Retinal pigment epithelial cell (primary cell): ENCODE results near the gene MTPN.

Source experiments
- DNase-seq: peaks from one replicate; pipeline ENCODE4 v3.0.0-alpha.2; 2010; ENCODE audit warnings: low read depth
- H3K4me3 ChIP-seq: 2 replicates; pipeline ENCODE4 v1.5.1; 2011; ENCODE audit warnings: mild to moderate bottlenecking, low read length, control low read depth, moderate library complexity
- TF ChIP-seq, protein P1 (sequence below): conservative IDR thresholded peaks from 2 replicates; pipeline ENCODE4 v1.5.1; 2011; ENCODE audit warnings: low read depth, low read length, control low read depth, inconsistent platforms

Gene MTPN

GRCh38 chr7:135977007-135977741, at the start of gene MTPN:
Gene MTPN, minus strand, starts transcription at chr7:135977359. Its CDS starts 259 bp downstream, at chr7:135977100.
- peak; percentile 83 for DNase-seq
- H3K4me3 ChIP-seq, result peak within 1 kb of the TSS; percentile 97
- TF ChIP-seq, protein P1, sequence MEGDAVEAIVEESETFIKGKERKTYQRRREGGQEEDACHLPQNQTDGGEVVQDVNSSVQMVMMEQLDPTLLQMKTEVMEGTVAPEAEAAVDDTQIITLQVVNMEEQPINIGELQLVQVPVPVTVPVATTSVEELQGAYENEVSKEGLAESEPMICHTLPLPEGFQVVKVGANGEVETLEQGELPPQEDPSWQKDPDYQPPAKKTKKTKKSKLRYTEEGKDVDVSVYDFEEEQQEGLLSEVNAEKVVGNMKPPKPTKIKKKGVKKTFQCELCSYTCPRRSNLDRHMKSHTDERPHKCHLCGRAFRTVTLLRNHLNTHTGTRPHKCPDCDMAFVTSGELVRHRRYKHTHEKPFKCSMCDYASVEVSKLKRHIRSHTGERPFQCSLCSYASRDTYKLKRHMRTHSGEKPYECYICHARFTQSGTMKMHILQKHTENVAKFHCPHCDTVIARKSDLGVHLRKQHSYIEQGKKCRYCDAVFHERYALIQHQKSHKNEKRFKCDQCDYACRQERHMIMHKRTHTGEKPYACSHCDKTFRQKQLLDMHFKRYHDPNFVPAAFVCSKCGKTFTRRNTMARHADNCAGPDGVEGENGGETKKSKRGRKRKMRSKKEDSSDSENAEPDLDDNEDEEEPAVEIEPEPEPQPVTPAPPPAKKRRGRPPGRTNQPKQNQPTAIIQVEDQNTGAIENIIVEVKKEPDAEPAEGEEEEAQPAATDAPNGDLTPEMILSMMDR, result no peak

GRCh38 chr7:136026209-136026608, 49.0 kb upstream of the MTPN start:
- TF ChIP-seq, protein P1, result no peak
- DNase-seq, result no peak
- no peak overlapping the region for H3K4me3 ChIP-seq

DNA sequence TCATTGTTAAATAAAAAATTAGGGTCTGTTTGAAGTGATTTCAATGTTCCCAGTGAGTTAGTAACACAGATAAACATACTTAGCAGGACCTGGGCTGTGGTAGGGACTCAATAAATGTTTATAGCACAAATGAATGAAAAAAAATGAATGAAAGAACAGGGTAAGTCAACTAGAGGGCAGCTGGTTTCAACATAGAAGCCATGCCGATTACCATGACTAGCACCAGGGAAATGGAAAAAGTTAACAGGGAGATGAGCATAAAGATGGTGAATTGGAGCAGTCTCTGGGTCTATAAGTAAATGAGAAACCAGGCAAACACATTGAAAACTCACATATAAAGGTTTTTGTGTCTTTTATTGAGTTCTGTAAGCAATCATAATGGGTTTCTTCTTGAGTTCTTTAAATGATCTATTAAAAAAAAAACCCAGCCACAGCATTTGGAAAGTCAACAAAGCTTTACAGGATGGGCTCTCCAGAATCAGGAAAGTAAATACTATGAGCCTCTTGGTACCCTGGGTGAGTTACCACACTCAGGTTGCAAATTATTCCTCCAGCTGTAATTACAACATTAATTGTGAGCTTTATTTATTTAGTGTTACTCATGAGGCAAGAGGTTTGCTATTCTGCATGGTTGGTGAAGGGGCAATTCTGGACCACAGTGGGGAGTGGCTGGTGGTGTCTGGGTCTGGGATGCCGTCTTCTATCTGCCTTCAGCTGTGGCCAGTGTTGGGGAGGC, 46.1 kb upstream of the MTPN start:
- DNase-seq, result no peak
- TF ChIP-seq, protein P1, result no peak
- no peak overlapping the region for H3K4me3 ChIP-seq

GRCh38 chr7:136020556-136020955, 43.4 kb upstream of the MTPN start:
- TF ChIP-seq, protein P1, result no peak
- no peak overlapping the region for H3K4me3 ChIP-seq
- DNase-seq, result no peak

DNA sequence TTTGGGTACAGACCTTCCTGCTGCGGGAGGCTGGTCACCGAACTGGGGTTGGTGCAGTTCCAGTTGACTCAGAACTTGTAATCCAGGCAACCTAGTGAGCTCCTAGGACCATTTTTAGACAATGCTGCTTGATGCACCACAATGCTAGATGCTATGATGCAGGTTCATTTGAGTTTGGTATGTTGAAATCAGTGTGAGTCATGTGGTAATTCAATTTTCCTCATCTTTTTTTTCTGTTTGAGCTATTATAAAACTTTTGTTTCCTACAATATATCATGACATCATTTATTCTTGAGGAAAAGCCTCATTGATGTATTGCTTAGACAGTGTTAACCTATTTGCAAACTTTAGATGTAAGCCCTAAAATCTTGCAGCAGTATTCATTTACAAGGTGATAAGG, 40.9 kb upstream of the MTPN start:
- no peak overlapping the region for H3K4me3 ChIP-seq
- DNase-seq, result no peak
- TF ChIP-seq, protein P1, result no peak

- H3K4me3 ChIP-seq, result no peak overlapping the region
- TF ChIP-seq, protein P1, result no peak
- no peak for DNase-seq
Observed at GRCh38 chr7:136016649-136017395, 39.7 kb upstream of the MTPN start.
